Right lobe of liver (tissue), 4 donors: ENCODE data around the gene TSG101.

Experiments used
- CTCF ChIP-seq, 4 donors: fragments of 200-600 bp in 3 of 4; fragments of 450-650 bp in 1 of 4; IDR thresholded peaks; one replicate each; pipeline versions ENCODE4 v1.5.1 to v1.8.0; 2016 to 2022; ENCODE audit warnings: antibody characterized with exemption in 4 of 4, mild to moderate bottlenecking in 2 of 4
- POLR2A ChIP-seq: fragments of 450-650 bp; IDR thresholded peaks from one replicate; pipeline ENCODE4 v1.6.1; 2017; ENCODE audit warnings: antibody characterized with exemption, mild to moderate bottlenecking
- donor health status: DM: no; HTN: no; CAD: no.
- donor health status: DM: no; HTN: no; CAD: no.
- donor health status: DM: no; HTN: yes; CAD: no.

GRCh38 chr11:18575361-18575760 is 48.6 kb upstream of the TSG101 start:
- TF ChIP-seq CTCF (IDR thresholded peaks at IDR 0.05) (no peak), POLR2A (no peak)
